Measurements from ENCODE around the gene SBDS.
"Not testable (repeated sequence)": the region's sequence is repeated elsewhere in the genome, so short reads cannot be mapped to it uniquely, and the experiment has no call there.

GRCh38 chr7:66978312-66978711 is 17.1 kb downstream of the SBDS start:
- not testable (repeated sequence) for TF ChIP-seq CTCF, POLR2A (IDR thresholded peaks at IDR 0.05)
